Measurements from ENCODE around the gene KRT35.

The KRT35 gene

DNA sequence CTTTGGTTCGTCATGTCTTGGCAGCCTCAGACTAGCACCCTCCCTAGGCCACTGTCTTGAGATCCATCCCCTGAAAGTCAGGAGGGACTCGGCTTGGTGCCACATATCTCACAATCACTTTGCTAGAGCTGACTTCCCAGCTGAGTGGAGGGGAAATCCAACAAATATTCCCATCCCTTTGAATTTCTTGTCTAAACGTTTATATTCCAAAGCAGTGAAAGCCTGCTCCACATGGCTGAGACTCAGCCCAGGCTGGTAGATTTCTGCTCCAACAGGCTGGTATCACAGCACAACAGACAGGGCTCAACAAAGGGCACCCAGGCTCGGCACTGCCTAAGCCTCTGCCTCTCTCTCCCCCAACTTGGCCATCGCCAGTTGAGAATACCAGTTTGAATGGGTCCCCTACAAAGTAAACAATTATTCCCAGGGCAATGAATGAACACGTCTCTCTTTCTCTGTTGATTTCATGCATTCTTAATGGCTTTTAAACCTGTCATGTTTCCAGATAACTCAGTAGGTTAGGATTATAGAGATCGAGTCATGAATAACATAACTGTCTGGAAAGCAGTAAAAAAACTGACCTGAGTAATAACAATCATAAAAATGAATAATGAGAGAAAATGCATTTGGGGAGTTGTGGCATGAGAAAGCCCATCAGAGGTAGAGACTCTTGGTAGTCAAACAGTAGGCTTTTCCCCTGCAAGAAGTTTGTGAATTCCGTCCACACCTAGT is 23.5 kb upstream of the KRT35 start:
- DNase-seq (ENCODE audit: low read depth), result no peak
- TF ChIP-seq, protein P1, sequence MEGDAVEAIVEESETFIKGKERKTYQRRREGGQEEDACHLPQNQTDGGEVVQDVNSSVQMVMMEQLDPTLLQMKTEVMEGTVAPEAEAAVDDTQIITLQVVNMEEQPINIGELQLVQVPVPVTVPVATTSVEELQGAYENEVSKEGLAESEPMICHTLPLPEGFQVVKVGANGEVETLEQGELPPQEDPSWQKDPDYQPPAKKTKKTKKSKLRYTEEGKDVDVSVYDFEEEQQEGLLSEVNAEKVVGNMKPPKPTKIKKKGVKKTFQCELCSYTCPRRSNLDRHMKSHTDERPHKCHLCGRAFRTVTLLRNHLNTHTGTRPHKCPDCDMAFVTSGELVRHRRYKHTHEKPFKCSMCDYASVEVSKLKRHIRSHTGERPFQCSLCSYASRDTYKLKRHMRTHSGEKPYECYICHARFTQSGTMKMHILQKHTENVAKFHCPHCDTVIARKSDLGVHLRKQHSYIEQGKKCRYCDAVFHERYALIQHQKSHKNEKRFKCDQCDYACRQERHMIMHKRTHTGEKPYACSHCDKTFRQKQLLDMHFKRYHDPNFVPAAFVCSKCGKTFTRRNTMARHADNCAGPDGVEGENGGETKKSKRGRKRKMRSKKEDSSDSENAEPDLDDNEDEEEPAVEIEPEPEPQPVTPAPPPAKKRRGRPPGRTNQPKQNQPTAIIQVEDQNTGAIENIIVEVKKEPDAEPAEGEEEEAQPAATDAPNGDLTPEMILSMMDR (conservative IDR thresholded peaks at IDR 0.05; ENCODE audit: low read length), result no peak
- H3K4me3 ChIP-seq (ENCODE audit: low read length), result no peak overlapping the region

DNA sequence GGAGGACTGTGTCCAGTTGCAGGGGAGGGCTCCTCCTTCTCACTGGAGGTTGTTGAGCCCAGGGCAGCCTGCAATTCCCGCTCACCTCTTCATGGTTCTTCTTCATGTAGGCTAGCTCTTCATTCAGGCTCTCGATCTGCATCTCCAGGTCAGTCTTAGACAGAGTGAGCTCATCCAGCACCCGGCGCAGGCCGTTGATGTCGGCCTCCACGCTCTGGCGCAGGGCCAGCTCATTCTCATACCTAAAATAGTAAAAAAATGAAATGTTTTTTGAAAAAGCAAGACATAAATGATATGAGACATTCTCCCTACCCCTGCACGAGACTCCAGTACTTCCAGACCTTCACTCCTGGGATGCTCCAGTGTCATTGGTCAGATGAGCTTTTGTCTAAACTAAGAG is 22.3 kb upstream of the KRT35 start:
- H3K4me3 ChIP-seq (ENCODE audit: low read length), result no peak overlapping the region
- TF ChIP-seq, protein P1 (conservative IDR thresholded peaks at IDR 0.05; ENCODE audit: low read length), result no peak
- DNase-seq (ENCODE audit: low read depth), result no peak

- TF ChIP-seq, protein P1 (conservative IDR thresholded peaks at IDR 0.05; ENCODE audit: low read length), result no peak
- H3K4me3 ChIP-seq (ENCODE audit: low read length), result no peak overlapping the region
- DNase-seq (ENCODE audit: low read depth), result peak; percentile 41
Measured at GRCh38 chr17:41500131-41500911, 19.4 kb upstream of the KRT35 start.

GRCh38 chr17:41499714-41500113 is 18.8 kb upstream of the KRT35 start:
- H3K4me3 ChIP-seq (ENCODE audit: low read length), result no peak overlapping the region
- TF ChIP-seq, protein P1 (conservative IDR thresholded peaks at IDR 0.05; ENCODE audit: low read length), result no peak
- no peak for DNase-seq (ENCODE audit: low read depth)

GRCh38 chr17:41498276-41498675 is 17.3 kb upstream of the KRT35 start:
- no peak overlapping the region for H3K4me3 ChIP-seq (ENCODE audit: low read length)
- no peak for DNase-seq (ENCODE audit: low read depth)
- TF ChIP-seq, protein P1 (conservative IDR thresholded peaks at IDR 0.05; ENCODE audit: low read length), result no peak

- no peak overlapping the region for H3K4me3 ChIP-seq (ENCODE audit: low read length)
- TF ChIP-seq, protein P1 (conservative IDR thresholded peaks at IDR 0.05; ENCODE audit: low read length), result peak; percentile 84
- DNase-seq (ENCODE audit: low read depth), result peak; percentile 86
Measured at GRCh38 chr17:41496803-41497484, 16.0 kb upstream of the KRT35 start.
